ENCODE data around the gene NOD1. TPM values are rescaled to one million over a fixed set of nuclear protein-coding genes. Genes with fewer than 3 reads are reported as not detected.
"Not testable (repeated sequence)": the region's sequence is repeated elsewhere in the genome, so short reads cannot be mapped to it uniquely, and the experiment has no call there.

Gene NOD1
- total RNA-seq, 2 experiments from 2014 or later, result 9.2 to 11.8 TPM

GRCh38 chr7:30390736-30391636 is 87.6 kb downstream of the NOD1 start:
- ChIA-PET CTCF (no interaction called here), POLR2A (no interaction called here)

DNA sequence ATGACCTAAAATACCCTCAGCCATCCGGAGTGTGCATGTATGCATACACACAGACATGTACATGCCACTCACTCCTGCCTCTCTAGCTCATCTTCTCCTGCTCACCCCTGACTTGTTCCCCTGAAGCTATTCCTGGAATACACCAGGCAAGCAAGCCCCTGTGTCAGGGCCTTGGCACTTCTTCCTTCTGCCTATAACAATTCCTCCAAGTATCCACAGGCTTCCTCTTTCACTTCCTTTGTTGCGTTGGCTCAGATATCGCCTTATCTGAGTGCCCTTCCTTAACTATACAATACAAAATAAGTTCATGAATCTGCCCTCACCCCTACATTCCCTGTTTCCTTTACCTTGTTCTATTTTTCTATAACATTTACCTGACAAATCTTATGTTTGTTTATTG is 88.8 kb downstream of the NOD1 start:
- CTCF ChIA-PET, result no interaction called here
- POLR2A ChIA-PET, result no interaction called here

GRCh38 chr7:30382607-30383006 is 96.0 kb downstream of the NOD1 start:
- ChIA-PET CTCF (no interaction called here), POLR2A (no interaction called here)

DNA sequence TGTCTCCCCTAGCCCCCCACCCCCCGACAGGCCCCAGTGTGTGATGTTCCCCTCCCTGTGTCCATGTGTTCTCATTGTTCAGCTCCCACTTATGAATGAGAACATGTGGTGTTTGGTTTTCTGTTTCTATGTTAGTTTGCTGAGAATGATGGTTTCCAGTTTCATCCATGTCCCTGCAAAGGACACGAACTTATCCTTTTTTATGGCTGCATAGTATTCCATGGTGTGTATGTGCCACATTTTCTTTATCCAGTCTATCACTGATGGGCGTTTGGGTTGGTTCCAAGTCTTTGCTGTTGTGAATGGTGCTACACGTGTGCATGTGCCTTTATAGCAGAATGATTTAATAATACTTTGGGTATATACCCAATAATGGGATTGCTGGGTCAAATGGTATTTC is 97.8 kb downstream of the NOD1 start:
- CTCF ChIA-PET, POLR2A ChIA-PET: not testable (repeated sequence)

GRCh38 chr7:30380294-30380693 is 98.3 kb downstream of the NOD1 start:
- ChIA-PET POLR2A (no interaction called here), CTCF (no interaction called here)

- ChIA-PET CTCF (no interaction called here), POLR2A (no interaction called here)
These were observed 98.8 kb downstream of the NOD1 start for GRCh38 chr7:30379741-30380140.

DNA sequence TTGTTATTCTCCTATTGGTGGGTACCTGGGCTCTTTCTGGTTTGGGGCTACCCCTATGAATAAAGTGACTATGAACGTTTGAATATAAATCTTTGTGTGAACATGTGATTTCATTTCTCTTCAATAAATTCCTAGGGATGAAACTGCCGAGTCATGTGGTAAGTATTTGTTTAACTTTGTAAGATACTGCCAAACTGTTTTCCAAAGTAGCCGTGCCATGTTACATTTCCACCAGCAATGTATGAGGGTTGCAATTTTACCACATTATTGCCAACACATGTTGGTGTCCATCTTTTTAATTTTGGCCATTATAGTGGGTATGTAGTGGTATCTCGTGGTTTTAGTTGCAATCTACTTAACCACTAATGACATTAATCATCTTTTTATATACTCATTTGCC is 99.5 kb downstream of the NOD1 start:
- ChIA-PET CTCF (no interaction called here), POLR2A (no interaction called here)

- POLR2A ChIA-PET, result no interaction called here
- CTCF ChIA-PET, result no interaction called here
These were observed 100.3 kb downstream of the NOD1 start for GRCh38 chr7:30378275-30378674.

Other genes starting within 250 kb of the NOD1 start
- 1 to 10 TPM; 8.5 to 9.4 TPM for gene ZNRF2, start 194.2 kb downstream of the NOD1 start, total RNA-seq
- gene GGCT, start 26.0 kb upstream of the NOD1 start, total RNA-seq, result 10 to 100 TPM; 75.7 to 75.9 TPM
- gene GARS1, start 116.1 kb upstream of the NOD1 start, total RNA-seq, result 100 to 1,000 TPM; 408 to 421 TPM
- gene CRHR2, start 203.7 kb upstream of the NOD1 start, total RNA-seq, result not detected

Data from activated CD8-positive, alpha-beta memory T cell treated with anti-CD3 and anti-CD28 coated beads for 36 hours (primary cell).